Measurements from ENCODE around the gene P2RX3.
"Not testable (repeated sequence)": the region's sequence is repeated elsewhere in the genome, so short reads cannot be mapped to it uniquely, and the experiment has no call there.

P2RX3 gene

DNA sequence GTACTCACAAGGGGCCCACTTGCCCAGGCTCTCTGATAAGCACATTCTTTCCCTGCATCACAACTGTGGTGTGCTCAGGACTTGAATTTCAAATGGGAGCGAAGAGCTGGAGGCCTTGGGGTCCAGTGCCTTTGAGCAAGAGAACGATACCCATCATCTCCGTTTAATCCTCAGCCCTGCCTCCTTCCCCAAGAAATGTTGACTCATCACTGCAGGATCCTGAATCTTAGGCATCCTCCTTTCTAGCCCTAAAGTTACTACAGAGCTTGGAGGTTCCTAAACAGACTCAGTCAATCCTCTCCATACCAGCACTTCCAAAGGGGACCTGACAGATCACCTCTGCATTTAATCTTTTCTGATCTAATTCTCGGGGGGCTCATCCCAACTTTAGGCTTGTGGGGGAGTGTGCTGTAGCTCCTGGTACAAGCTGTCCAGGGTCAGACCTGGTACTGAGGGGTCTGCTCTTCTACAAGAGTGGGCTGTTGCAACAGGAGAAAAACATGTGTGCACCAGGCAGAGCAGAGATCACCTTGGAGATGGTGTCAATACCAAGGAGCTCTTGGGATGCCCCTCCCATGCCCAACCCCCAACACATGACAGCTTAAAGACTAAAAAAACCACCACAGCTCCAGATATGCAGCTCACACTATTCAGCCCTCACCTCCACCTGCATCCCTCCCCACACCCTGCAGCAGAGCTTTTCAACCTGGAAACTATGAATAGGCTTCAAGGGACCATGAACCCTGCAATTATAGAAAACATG, 56.2 kb downstream of the P2RX3 start:
- no peak for DNase-seq (ENCODE audit: low read depth in 2 of 3, low spot score in 2 of 3)

DNA sequence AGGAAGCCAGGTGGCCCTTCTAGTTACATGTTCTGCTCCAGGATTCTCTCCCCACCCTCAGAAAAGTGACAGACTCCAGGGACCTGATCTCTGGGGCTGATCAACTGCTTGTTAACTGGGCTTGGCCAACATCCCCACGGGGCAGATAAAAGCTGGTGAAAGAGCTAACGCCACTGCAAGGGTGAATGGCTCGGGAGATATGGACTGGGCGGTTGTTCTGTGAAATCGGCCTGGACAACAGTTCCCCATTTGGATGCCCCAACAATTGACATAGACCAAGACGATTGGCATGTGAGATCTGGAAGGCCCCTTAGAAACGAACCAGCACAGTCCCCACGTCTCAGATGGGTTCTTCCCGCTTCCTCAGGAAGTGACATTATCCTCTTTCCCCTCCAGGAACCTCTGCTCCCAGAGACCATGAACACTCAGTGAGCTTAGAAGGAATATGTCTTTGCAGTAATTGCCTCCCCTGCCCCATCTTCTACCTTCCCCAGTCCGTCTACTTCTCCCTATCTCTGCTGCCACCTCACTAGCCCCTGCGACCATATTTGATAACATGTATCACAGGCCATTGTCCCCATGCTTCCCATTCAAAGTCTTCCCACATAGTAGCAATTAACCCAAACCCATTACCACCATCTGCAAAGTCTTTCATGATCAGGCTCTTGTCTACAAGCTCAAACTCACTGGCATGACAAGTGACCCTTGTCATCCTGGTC, 57.9 kb downstream of the P2RX3 start:
- DNase-seq (ENCODE audit: low read depth in 2 of 3, low spot score in 2 of 3): no peak

DNA sequence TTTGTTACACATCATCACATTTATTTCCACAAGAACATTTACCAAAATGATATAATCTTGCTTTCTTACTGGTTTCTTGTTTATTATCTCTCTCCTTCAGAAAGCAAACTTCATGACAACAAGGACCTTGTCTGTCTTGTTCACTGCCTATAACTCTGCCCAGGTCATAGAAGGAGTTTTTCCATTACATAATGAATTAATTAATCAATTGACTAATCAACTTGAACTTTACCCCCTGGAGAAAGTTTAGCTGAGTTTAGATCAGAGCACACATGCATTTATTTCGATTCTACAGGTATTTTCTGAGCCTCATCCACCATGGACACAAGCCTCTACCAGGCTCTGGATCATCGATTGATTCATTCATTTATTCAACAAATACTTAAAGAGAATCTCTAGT, 58.6 kb downstream of the P2RX3 start:
- no peak for DNase-seq (ENCODE audit: low read depth in 2 of 3, low spot score in 2 of 3)

DNA sequence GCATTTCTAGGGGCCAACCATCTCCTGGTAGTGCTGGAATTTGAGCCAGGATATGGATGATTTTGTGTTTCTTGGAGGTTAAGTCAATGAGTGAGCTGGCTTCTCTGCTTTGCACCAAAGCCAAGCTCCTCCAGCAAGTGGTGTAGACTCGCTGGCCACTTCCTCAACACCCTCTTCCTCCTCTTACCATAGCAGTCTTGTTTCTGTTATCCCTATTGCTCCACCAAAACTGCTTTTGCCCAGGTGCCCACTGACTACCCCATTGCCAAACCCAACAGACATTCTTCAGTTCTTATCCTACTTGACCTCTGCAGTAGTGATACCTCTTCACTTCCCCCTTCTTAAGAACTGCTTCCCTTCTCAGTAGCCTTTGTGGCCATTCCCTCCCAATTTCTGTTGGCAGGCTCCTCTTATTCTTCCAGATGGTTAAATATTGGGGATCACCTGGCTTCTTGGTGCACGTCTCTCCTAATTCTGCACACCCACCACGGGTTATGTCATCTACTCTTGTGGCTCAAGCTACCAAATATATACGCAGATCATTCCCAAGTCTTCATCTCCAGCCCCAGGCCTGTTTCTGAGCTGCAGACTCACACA, 59.3 kb downstream of the P2RX3 start:
- no peak for DNase-seq (ENCODE audit: low read depth in 2 of 3, low spot score in 2 of 3)

DNA sequence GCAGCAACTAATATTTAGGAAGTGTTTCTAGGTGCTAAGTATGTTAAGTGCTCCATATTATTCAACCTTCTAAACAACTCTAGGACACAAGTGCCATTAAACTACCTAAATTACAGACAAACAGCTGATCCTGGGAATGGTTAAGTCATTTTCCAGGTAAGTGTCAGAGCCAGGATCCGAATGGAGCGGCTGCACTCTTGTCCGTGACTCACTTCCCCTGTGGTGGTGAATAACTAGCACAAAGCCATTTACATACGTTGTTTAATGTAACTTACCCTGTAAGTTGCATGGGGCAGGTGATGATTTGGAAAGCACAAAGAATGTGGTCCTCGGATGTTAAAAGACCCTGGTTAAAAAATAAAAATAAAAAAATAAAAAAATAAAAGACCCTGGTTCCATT, 61.1 kb downstream of the P2RX3 start:
- no peak for DNase-seq (ENCODE audit: low read depth in 2 of 3, low spot score in 2 of 3)

DNA sequence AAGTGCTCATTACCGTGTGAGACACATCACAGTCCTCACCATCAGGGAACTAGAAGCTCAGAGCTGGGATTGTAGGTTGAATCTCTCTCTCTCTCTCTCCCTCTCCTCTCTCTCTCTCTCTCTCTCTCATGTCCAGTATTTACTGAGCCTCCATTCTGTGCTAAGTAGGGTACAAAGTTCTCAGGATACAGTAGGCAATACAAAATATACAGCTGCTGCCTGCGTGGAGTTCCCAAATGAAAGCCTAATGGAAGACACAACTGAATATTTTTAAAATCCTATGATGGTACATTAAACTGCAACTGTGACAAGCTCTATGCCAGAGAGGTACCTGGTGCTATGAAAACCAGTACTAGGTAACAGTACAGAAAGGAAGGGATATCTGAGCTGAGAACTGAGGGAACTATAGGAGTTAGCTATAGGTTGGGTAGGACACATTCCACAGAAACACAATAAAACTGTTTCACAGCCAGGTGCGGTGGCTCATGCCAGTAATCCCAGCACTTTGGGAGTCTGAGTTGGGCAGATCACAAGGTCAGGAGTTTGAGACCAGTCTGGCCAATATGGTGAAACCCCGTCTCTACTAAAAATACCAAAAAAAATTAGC, 61.9 kb downstream of the P2RX3 start:
- DNase-seq (ENCODE audit: low read depth in 2 of 3, low spot score in 2 of 3): no peak

DNA sequence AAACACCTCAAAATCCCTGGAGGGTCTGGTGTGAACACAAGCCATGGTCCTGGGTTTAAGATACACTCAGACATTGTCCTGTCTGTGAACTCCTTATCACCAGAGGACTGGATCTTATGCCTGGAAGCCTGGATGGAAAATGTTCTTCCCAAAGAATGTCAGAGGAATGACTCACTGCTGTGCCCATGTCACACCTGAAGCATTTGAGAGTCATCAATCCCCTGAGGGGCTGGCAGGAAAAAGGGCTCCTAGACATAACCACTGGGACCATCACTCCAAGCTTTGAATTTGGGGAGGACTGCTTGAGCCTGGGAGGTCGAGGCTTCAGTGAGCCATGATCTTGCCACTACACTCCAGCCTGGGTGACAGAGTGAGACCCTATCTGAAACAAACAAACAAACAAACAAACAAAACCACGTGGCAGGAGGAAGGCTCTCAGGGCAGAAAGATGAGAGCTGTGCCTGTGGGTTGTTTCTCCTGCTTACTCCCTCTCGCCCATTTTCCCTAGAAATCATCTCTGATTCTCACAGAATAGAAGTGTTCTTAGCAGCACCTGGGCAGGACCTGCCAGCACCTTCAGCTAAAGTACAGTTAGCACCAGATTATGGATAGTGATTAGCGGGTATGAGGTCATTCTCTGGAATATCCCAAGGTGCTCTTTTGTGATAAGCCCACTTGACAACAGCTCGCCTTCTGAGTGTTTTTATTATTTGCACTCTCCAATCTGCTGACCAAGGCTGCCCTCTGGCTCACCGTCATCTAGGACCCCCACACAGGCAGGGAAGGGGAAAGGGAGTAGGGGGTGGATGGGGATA, 64.2 kb downstream of the P2RX3 start:
- no peak for DNase-seq (ENCODE audit: low read depth in 2 of 3, low spot score in 2 of 3)

DNA sequence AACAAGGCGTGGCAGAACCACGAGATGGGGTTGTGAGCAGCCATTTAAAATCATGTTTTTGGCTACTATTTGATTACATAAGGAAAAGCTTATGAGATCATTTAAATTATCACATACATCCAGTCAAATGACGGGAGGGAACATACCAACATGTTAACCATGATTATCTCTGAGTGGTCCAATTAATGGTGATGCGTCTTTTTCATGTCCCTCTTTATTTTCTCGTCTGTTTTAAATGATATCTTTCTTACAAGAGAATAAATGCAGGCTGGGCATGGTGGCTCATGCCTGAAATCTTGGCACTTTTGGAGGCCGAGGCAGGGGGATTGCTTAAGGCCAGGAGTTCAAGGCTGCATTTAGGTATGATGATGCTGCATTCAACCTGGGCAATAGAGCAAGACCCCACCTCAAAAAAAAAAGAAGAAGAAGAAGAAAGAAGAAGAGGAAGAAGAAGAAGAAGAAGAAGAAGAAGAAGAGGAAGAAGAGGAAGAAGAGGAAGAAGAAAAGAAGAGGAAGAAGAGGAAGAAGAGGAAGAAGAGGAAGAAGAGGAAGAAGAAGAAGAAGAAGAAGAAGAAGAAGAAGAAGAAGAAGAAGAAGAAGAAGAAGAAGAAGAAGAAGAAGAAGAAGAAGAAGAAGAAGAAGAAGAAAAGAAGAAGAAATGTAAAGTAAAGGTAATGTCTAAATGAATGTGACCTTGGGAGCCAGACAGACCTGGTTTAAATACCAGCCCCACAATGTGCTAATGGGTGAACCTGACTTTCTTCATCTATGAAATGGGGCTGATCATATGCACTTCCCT, 65.0 kb downstream of the P2RX3 start:
- DNase-seq (ENCODE audit: low read depth in 2 of 3, low spot score in 2 of 3): not testable (repeated sequence)

DNA sequence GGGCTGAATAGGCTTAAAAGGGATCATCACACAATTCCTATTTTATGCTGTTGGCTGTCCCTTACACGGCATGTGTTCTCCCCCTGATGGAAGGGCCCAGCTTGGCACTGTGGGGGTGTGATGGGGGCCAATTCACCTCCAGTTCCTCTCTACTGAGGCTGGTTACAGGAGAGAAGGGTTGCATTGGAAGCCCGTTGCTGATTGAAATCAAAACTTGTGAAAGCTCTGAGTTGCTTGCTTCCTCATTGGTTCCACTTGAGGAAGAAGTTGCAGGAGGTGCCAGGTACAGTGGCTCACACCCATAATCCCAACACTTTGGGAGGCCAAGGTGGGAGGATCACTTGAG, 65.6 kb downstream of the P2RX3 start:
- DNase-seq (ENCODE audit: low read depth in 2 of 3, low spot score in 2 of 3): no peak

DNA sequence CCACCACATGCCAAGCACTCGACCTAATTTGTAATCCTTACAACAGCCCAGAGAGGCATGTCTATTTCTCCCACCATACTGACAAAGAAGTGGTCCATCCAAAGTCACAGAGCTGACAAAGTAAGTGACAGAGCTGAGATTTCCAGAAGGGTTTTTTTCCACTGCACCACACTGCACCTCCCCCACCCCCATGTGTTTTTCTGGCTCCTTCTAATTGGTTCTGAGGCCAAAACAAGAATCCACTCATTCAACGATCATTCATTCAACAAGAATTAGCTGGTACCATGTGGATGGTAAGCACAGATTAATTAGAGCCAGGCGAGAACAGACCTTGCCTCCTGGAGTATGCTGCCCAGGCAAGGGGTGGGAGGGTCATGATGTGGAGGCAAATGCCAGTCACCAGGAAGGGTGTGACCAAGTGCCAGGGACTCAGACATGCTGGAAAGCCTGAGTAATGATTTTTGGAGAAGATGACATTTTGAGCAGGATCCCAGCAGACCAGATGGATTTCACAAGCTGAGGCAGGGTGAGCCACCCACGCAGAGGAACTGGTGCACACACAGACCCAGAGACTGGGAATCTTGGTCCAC, 67.2 kb downstream of the P2RX3 start:
- DNase-seq (ENCODE audit: low read depth in 2 of 3, low spot score in 2 of 3): no peak

DNA sequence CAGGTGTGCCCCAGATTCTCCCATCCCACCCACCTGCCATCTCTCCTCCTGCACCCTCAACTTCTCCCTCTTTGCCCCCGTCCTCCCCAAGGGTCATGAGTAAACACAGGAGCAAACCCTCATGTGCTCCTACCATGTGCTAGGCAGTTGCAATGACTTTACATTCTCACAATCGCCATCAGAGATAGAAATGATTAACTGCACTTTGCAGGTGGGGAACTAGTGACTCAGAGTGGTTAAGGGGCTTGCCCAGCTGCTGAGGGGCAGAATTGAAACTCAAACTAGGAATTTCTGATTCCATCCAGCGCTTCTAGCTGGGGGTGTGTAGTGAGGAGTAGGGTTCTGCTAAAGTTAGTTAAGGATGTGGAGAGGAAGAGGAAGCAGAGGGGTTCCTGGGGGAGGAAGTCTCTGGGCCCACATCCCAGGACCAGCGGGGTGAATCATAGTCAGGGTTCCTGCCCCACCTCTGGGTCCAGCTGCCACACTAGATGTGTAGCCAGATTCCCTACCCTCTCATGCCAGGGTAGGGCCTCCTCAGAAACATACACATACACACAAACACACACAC, 68.3 kb downstream of the P2RX3 start:
- DNase-seq (ENCODE audit: low read depth in 2 of 3, low spot score in 2 of 3): peak in 1 of 3 experiments; percentile 22

DNA sequence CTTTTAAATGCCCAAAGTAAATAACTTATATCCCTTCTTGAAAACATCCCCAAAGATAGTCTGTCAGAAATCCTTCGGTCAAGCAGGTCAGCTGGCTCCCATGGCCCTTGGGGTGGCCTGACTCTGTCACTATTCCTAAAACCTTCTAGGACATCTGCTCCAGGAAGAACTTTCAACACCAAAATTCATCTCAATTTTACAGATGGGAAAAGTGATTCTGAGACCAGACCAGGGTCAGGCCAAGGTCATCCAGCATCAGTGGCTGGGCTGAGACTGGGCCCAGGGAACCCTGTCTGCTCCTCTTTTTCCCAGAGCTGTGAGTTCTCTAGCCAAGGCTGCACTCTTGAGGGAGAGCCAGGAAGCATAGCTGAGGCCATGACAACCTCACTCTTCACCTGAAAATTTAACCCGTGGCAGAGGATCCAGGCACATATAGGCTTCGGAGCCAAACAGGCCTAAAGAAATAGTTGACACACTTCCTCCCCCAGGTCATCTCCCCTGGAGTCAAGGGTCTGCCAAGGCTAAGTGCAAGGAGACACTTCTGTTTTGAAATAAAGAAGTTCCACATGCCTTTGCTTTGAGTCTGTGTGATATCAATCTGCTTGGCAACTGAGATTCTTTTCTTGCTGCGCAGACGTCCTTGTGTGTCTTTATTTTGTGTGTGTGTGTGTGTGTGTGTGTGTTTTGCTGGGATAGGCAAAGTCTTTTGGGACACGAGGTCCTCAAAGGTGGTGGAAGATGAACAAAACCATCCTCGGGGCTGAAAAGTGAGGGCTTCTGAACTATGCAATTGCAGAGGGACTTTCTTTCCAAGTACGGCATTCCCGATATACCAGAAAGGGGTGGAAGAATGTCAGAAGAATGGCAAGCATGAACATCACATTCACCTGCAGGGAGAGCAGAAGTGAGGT, 69.1 kb downstream of the P2RX3 start:
- no peak for DNase-seq (ENCODE audit: low read depth in 2 of 3, low spot score in 2 of 3)

DNA sequence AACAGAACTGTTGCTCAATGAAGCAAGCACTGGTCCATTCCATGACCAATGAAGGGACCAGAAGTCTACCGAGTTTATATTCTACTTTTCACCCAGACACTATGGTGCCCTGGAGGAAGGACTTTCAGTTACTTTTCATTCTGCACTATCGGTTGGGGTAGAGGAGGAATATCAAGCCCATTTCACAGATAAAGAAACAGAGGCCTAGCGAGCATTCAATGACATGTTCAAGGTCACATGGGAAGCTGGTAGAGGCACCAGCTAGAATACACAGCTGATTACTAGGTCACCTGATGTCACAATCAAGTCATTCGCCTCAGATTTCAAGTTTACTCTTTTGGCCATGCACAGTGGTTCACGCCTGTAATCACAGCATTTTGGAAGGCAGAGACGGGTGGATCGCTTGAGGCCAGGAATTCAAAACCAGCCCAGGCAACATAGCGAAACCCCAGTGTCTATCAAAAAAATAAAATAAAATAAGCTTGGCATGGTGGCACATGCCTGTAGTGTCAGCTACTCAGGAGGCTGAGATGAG, 69.9 kb downstream of the P2RX3 start:
- no peak for DNase-seq (ENCODE audit: low read depth in 2 of 3, low spot score in 2 of 3)

DNA sequence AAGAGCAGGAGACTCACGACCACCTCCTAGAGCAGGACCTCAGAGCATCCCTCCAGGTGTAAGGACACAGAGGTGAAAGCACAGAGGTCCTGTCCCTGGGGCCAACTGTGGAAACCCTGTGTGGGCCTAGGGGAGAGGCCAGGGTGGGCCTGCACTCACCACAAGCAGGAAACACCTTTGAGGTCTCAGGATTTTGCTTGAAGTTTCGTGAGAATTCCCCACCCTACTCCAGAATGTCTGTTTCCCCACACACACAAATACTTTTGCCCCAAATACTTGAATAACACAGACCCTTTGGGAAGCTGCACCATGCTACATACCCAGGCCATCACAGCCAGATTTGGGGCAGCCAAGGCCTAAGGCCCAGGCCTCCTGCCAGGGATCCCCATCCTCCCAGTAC, 70.6 kb downstream of the P2RX3 start:
- DNase-seq (ENCODE audit: low read depth in 2 of 3, low spot score in 2 of 3): no peak

DNA sequence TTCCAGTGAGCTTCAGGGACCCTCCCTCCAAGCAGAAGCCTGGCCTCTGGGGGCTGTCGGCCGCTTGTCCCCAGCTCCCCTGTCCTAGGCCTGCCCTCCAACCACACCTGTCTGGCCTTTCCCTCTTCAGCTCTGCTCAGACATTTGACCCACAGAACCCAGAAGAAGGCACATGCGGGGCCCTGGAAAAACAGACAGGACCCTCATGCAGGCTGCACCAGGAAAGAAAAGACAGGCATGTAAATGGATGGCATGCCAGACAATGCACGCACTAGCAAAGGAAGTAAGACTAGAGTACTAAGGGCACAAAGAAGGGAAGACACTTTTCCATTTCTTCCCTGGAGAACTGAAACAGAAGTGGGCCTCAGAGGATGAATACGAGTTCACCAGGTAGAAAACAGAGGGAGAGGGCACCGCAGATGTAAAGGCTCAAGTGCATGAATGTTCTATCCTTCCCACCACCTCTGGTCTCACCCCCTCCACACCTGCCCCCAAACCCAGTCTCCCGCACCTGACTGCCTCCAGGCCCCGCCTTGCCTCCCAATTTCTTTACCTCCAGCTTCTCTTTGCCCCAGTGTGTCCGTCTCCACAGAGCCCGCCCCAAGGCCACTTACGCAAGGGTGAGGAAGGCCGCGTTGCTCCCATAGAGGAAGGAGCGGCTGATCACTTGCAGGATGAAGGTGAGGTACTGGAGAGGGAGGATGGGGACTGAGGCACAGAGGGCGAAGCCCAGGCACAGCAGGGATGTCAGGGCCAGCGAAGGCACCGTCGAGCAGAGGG, 71.4 kb downstream of the P2RX3 start:
- DNase-seq (ENCODE audit: low read depth in 2 of 3, low spot score in 2 of 3): no peak

DNA sequence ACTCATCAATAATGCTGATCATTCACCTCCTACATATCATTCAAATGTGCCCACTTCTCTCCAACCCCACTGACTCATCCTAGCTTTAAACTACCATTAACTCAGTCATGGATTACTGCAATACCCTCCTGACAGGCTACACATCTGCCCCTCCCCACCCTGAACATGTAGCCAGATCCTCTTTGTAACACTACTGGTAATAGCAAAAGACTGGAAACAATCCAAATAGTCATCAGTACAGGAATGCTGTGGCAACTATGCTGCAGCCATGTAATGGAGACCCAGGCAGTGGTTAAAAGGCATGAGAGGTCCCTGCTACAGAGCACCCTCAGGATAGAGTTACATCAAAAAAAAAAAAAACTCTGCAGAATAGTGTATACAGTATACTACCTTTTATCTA, 72.1 kb downstream of the P2RX3 start:
- no peak for DNase-seq (ENCODE audit: low read depth in 2 of 3, low spot score in 2 of 3)

DNA sequence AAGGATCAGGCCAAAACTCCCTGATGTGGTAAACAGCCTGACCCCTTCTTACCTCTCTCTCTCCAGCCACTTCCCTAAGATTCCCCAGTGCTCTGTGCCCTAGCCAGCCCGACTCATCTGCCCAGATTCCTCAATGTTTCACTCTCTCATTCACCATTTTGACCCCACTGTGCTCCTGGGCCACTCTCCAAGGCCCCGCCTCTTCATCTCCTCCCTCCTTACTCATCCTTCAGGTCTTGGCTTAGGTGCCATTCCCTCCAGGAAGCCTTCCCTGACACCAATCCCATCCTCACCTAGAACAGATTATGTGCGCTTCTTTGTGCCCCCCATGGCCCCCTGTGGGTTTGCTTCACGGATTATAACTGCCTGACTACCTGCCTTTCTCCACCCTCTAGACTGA, 75.5 kb downstream of the P2RX3 start:
- no peak for DNase-seq (ENCODE audit: low read depth in 2 of 3, low spot score in 2 of 3)
